Stimulated activated CD8-positive, alpha-beta memory T cell treated with anti-CD3 and anti-CD28 coated beads, Interleukin-12 subunit alpha, Interleukin-12 subunit beta, amount 100 ng/mL, for 4 hours (primary cell): Measurements from ENCODE around the gene GNL1.
"Not testable (repeated sequence)": the region's sequence is repeated elsewhere in the genome, so short reads cannot be mapped to it uniquely, and the experiment has no call there.

ENCODE experiments used
- DNase-seq: peaks from one replicate; pipeline ENCODE4 v3.0.0-alpha.2; 2020; ENCODE audit warnings: low read depth

The GNL1 gene

GRCh38 chr6:30495993-30496392 is 60.3 kb downstream of the GNL1 start:
- DNase-seq = no peak

GRCh38 chr6:30495060-30495459 is 61.2 kb downstream of the GNL1 start:
- DNase-seq = not testable (repeated sequence)

DNA sequence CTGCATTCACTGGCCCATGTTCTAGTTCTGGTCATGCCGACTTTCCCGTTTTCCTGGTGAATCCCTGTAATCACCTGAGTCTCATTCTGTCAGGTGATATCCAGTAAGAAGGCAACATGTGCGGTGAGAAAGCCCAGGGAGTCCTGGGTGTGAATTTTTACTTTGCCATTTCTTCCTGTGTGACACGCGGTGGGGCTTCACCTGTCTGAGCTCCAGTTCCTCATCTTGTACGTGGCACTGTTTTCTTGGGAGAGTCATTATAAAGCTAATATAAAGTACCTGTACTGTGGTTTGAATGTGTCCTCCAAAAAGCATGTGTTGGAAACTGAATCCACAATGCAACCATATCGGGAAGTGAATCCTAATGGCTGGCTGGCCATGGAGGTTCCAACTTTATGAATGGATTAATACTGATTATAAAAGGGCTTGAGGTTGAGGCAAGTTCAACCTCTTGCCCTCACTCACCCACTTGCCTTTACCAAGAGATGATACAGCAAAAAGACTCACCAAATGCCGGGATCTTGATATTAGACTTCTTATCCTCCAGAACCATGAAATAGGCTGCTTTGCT is 61.9 kb downstream of the GNL1 start:
- DNase-seq = no peak

- no peak for DNase-seq
These were observed 62.5 kb downstream of the GNL1 start for GRCh38 chr6:30493643-30494250.

DNA sequence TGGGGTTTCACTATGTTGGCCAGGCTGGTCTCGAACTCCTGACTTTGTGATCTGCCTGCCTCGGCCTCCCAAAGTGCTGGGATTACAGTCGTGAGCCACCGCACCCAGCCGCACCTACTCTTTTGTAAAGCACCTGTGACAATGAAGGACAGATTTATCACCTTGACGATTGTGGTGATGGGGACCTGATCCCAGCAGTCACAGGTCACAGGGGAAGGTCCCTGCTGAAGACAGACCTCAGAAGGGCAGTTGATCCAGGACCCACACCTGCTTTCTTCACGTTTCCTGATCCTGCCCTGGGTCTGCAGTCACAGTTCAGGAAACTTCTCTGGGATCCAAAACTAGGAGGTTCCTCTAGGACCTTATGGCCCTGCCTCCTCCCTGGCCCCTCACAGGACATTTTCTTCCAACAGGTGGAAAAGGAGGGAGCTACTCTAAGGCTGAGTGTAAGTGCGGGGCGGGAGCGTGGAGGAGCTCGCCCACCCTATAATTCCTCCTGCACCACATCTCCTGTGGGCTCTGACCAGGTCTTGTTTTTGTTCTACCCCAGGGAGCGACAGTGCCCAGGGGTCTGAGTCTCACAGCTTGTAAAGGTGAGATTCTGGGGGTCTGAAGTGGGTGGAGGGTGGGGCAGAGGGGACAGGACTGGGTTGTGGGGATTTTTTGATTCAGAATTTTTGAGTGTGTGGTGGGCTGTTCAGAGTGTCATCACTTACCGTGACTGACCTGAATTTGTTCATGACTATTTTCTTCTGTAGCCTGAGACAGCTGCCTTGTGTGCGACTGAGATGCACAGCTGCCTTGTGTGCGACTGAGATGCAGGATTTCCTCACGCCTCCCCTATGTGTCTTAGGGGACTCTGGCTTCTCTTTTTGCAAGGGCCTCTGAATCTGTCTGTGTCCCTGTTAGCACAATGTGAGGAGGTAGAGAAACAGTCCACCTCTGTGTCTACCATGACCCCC is 64.0 kb downstream of the GNL1 start:
- DNase-seq = no peak
